GM04503 (cell line): ENCODE data around the gene RRP1B.

ENCODE experiments used
- DNase-seq: peaks from one replicate; pipeline ENCODE4 v3.0.0-alpha.2; 2012; ENCODE audit warnings: low read depth

The RRP1B gene

DNA sequence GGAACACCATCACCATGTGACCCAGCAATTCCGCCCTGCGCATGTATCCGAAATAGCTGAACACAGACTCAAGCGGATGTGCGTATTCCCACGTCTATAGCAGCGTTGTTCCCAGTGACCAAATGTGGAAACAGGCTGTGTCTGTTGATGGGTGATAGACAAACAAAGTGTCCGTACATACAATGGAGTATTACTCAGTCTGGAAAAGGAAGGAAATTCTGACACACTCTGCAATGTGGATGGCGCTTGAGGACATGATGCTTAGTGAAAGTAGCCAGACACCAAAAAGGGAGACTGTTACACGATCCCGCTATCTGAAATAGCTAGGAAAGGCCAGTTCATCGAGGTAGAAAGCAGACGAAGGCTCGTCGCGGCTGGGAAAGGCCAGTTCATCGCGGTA is 85.4 kb downstream of the RRP1B start:
- no peak for DNase-seq
